Measurements from ENCODE around the gene KRT82. TPM values are rescaled to one million over a fixed set of nuclear protein-coding genes. Genes with fewer than 3 reads are reported as not detected.

Gene KRT82
- polyA plus RNA-seq, 2 donors = not detected

DNA sequence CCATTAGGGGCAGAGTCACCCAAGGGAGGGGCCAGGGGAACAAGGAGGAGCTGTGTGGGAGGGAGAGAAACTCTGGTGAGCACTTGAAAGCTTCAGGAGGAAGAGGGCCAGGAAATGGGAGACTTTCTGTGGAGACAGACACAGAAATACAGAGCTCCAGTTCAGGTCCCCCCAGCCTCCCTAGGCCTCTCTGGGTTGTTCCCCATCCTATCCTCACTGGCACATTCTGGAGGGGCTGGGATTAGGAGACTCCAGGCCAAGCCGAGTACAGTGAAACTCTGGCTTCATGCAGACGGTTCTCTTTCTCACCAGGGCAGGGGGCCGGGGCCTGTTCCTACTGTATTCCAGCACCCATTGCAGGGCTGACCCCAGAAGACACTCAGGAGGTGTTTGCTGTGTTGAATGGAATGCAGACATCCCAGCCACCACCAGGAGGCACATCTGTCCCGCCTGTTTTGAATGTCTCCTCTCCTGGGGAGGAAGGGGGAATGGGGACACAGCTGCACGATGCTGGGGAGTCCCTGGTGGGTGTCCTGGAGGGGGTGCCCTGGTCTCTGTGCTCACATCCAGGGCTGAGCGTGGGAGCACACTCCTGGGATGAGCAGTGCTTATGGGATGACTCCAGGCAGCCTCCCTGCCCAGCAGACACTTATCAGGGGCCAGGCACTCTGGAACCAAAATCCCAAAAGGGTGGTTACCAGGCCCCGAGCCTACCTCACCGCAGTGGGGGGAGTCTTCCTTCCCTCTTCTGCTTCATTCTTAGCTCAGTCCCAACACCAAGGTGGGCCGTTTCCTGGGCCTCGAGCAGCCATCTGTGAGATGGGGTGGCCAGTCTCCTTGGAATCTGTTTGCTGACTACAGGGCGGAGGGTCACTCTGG, 15.2 kb downstream of the KRT82 start:
- Histone ChIP-seq H3K27me3 (ENCODE audit: control insufficient read depth in 1 of 2, insufficient read depth in 2 of 2, low read length in 2 of 2) (no peaks in the 10 kb centered on the region), H3K27ac (ENCODE audit: low read depth in 2 of 2, low read length in 1 of 2) (peak overlapping the region in 1 of 2 donors; percentile 20), H3K4me3 (ENCODE audit: low read depth in 1 of 2, low read length in 2 of 2) (no peak overlapping the region), H3K36me3 (ENCODE audit: control insufficient read depth in 2 of 2, insufficient read depth in 2 of 2, low read length in 1 of 2) (no peaks in the 10 kb centered on the region), H3K9me3 (ENCODE audit: control insufficient read depth in 2 of 2, insufficient read depth in 1 of 2, low read depth in 1 of 2, low read length in 1 of 2) (no peaks in the 10 kb centered on the region), H3K4me1 (ENCODE audit: control insufficient read depth in 2 of 2, insufficient read depth in 2 of 2, low read length in 1 of 2) (peaks cover 0 to 23% of the 10 kb centered on the region in 2 donors)
- WGBS, 2 donors = 63 to 70% methylated on average over 11 of the region's 11 CpGs

- H3K4me1 ChIP-seq (ENCODE audit: control insufficient read depth in 2 of 2, insufficient read depth in 2 of 2, low read length in 1 of 2) = peaks cover 0 to 23% of the 10 kb centered on the region in 2 donors
- no peaks in the 10 kb centered on the region for H3K36me3 ChIP-seq (ENCODE audit: control insufficient read depth in 2 of 2, insufficient read depth in 2 of 2, low read length in 1 of 2)
- H3K4me3 ChIP-seq (ENCODE audit: low read depth in 1 of 2, low read length in 2 of 2) = no peak overlapping the region
- 33 to 39% methylated on average over 9 of the region's 9 CpGs for WGBS, 2 donors
- H3K27me3 ChIP-seq (ENCODE audit: control insufficient read depth in 1 of 2, insufficient read depth in 2 of 2, low read length in 2 of 2) = no peaks in the 10 kb centered on the region
- H3K9me3 ChIP-seq (ENCODE audit: control insufficient read depth in 2 of 2, insufficient read depth in 1 of 2, low read depth in 1 of 2, low read length in 1 of 2) = no peaks in the 10 kb centered on the region
- H3K27ac ChIP-seq (ENCODE audit: low read depth in 2 of 2, low read length in 1 of 2) = peak overlapping the region in 1 of 2 donors; percentile 16
Observed at GRCh38 chr12:52389313-52390207, 16.6 kb downstream of the KRT82 start.

GRCh38 chr12:52387859-52388258, 18.3 kb downstream of the KRT82 start:
- H3K27ac ChIP-seq (ENCODE audit: low read depth in 2 of 2, low read length in 1 of 2) = no peak overlapping the region
- no peak overlapping the region for H3K4me3 ChIP-seq (ENCODE audit: low read depth in 1 of 2, low read length in 2 of 2)

GRCh38 chr12:52385226-52385702, 20.9 kb downstream of the KRT82 start, which contains the start of gene KRT84:
KRT84 (minus strand) TSS chr12:52385652; CDS start chr12:52385585, 67 bp downstream.
- WGBS, 2 donors = 95 to 97% methylated on average over 11 of the region's 11 CpGs
- no peaks in the 10 kb centered on the region for H3K9me3 ChIP-seq (ENCODE audit: control insufficient read depth in 2 of 2, insufficient read depth in 1 of 2, low read depth in 1 of 2, low read length in 1 of 2)
- H3K36me3 ChIP-seq (ENCODE audit: control insufficient read depth in 2 of 2, insufficient read depth in 2 of 2, low read length in 1 of 2) = no peaks in the 10 kb centered on the region
- H3K27ac ChIP-seq (ENCODE audit: low read depth in 2 of 2, low read length in 1 of 2) = no peak within 1 kb of the TSS
- peaks cover 0 to 12% of the 10 kb centered on the region in 2 donors for H3K4me1 ChIP-seq (ENCODE audit: control insufficient read depth in 2 of 2, insufficient read depth in 2 of 2, low read length in 1 of 2)
- no peak within 1 kb of the TSS for H3K4me3 ChIP-seq (ENCODE audit: low read depth in 1 of 2, low read length in 2 of 2)
- no peaks in the 10 kb centered on the region for H3K27me3 ChIP-seq (ENCODE audit: control insufficient read depth in 1 of 2, insufficient read depth in 2 of 2, low read length in 2 of 2)

More at GRCh38 chr12:52387859-52388258, 18.3 kb downstream of the KRT82 start:
- Histone ChIP-seq H3K36me3 (ENCODE audit: control insufficient read depth in 2 of 2, insufficient read depth in 2 of 2, low read length in 1 of 2) (no peaks in the 10 kb centered on the region), H3K4me1 (ENCODE audit: control insufficient read depth in 2 of 2, insufficient read depth in 2 of 2, low read length in 1 of 2) (peaks cover 0 to 23% of the 10 kb centered on the region in 2 donors), H3K27me3 (ENCODE audit: control insufficient read depth in 1 of 2, insufficient read depth in 2 of 2, low read length in 2 of 2) (no peaks in the 10 kb centered on the region), H3K9me3 (ENCODE audit: control insufficient read depth in 2 of 2, insufficient read depth in 1 of 2, low read depth in 1 of 2, low read length in 1 of 2) (no peaks in the 10 kb centered on the region)
- WGBS, 2 donors = 63 to 72% methylated on average over 2 of the region's 2 CpGs

- 93 to 98% methylated on average over 3 of the region's 3 CpGs for WGBS, 2 donors
- H3K4me3 ChIP-seq (ENCODE audit: low read depth in 1 of 2, low read length in 2 of 2) = no peak overlapping the region
- H3K27me3 ChIP-seq (ENCODE audit: control insufficient read depth in 1 of 2, insufficient read depth in 2 of 2, low read length in 2 of 2) = no peaks in the 10 kb centered on the region
- H3K36me3 ChIP-seq (ENCODE audit: control insufficient read depth in 2 of 2, insufficient read depth in 2 of 2, low read length in 1 of 2) = no peaks in the 10 kb centered on the region
- peaks cover 0 to 4% of the 10 kb centered on the region in 2 donors for H3K4me1 ChIP-seq (ENCODE audit: control insufficient read depth in 2 of 2, insufficient read depth in 2 of 2, low read length in 1 of 2)
- H3K9me3 ChIP-seq (ENCODE audit: control insufficient read depth in 2 of 2, insufficient read depth in 1 of 2, low read depth in 1 of 2, low read length in 1 of 2) = no peaks in the 10 kb centered on the region
- no peak overlapping the region for H3K27ac ChIP-seq (ENCODE audit: low read depth in 2 of 2, low read length in 1 of 2)
Observed at GRCh38 chr12:52383331-52383730, 22.8 kb downstream of the KRT82 start.

- 72 to 73% methylated on average over 2 of the region's 2 CpGs for WGBS, 2 donors
- Histone ChIP-seq H3K9me3 (ENCODE audit: control insufficient read depth in 2 of 2, insufficient read depth in 1 of 2, low read depth in 1 of 2, low read length in 1 of 2) (no peaks in the 10 kb centered on the region), H3K36me3 (ENCODE audit: control insufficient read depth in 2 of 2, insufficient read depth in 2 of 2, low read length in 1 of 2) (no peaks in the 10 kb centered on the region), H3K4me3 (ENCODE audit: low read depth in 1 of 2, low read length in 2 of 2) (no peak overlapping the region), H3K4me1 (ENCODE audit: control insufficient read depth in 2 of 2, insufficient read depth in 2 of 2, low read length in 1 of 2) (no peaks in the 10 kb centered on the region), H3K27me3 (ENCODE audit: control insufficient read depth in 1 of 2, insufficient read depth in 2 of 2, low read length in 2 of 2) (no peaks in the 10 kb centered on the region), H3K27ac (ENCODE audit: low read depth in 2 of 2, low read length in 1 of 2) (no peak overlapping the region)
Observed at GRCh38 chr12:52382854-52383253, 23.3 kb downstream of the KRT82 start.

GRCh38 chr12:52381206-52381605, 24.9 kb downstream of the KRT82 start:
- Histone ChIP-seq H3K36me3 (ENCODE audit: control insufficient read depth in 2 of 2, insufficient read depth in 2 of 2, low read length in 1 of 2) (no peaks in the 10 kb centered on the region), H3K27me3 (ENCODE audit: control insufficient read depth in 1 of 2, insufficient read depth in 2 of 2, low read length in 2 of 2) (no peaks in the 10 kb centered on the region), H3K27ac (ENCODE audit: low read depth in 2 of 2, low read length in 1 of 2) (no peak overlapping the region), H3K4me1 (ENCODE audit: control insufficient read depth in 2 of 2, insufficient read depth in 2 of 2, low read length in 1 of 2) (no peaks in the 10 kb centered on the region), H3K4me3 (ENCODE audit: low read depth in 1 of 2, low read length in 2 of 2) (no peak overlapping the region), H3K9me3 (ENCODE audit: control insufficient read depth in 2 of 2, insufficient read depth in 1 of 2, low read depth in 1 of 2, low read length in 1 of 2) (no peaks in the 10 kb centered on the region)
- 88 to 95% methylated on average over 8 of the region's 8 CpGs for WGBS, 2 donors

GRCh38 chr12:52380271-52380694, 25.9 kb downstream of the KRT82 start:
- no peak overlapping the region for H3K27ac ChIP-seq (ENCODE audit: low read depth in 2 of 2, low read length in 1 of 2)
- no peaks in the 10 kb centered on the region for H3K27me3 ChIP-seq (ENCODE audit: control insufficient read depth in 1 of 2, insufficient read depth in 2 of 2, low read length in 2 of 2)
- H3K4me1 ChIP-seq (ENCODE audit: control insufficient read depth in 2 of 2, insufficient read depth in 2 of 2, low read length in 1 of 2) = no peaks in the 10 kb centered on the region
- WGBS, 2 donors = 49 to 53% methylated on average over 15 of the region's 15 CpGs
- H3K9me3 ChIP-seq (ENCODE audit: control insufficient read depth in 2 of 2, insufficient read depth in 1 of 2, low read depth in 1 of 2, low read length in 1 of 2) = no peaks in the 10 kb centered on the region
- no peaks in the 10 kb centered on the region for H3K36me3 ChIP-seq (ENCODE audit: control insufficient read depth in 2 of 2, insufficient read depth in 2 of 2, low read length in 1 of 2)
- H3K4me3 ChIP-seq (ENCODE audit: low read depth in 1 of 2, low read length in 2 of 2) = no peak overlapping the region

DNA sequence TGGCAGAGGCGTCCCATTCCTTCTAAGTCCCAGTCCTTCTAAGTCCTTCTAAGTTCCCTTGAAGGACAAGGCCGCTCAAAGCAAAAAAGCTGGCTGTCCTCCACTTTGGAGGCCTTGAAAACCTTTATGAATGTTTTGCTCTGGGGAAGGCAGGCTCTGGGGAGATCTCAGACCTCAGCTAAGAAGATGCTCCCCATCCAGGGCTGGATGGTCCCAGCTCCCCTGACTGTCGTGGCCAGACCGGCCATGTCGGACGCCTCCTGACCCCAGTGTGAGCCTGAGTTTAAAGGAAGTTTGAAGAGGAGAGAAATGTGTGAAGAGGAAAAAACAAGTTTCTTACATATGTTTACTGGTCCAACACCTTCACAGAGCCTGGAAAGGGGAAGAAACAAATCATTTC, 26.6 kb downstream of the KRT82 start:
- Histone ChIP-seq H3K4me3 (ENCODE audit: low read depth in 1 of 2, low read length in 2 of 2) (no peak overlapping the region), H3K27me3 (ENCODE audit: control insufficient read depth in 1 of 2, insufficient read depth in 2 of 2, low read length in 2 of 2) (no peaks in the 10 kb centered on the region), H3K9me3 (ENCODE audit: control insufficient read depth in 2 of 2, insufficient read depth in 1 of 2, low read depth in 1 of 2, low read length in 1 of 2) (no peaks in the 10 kb centered on the region), H3K36me3 (ENCODE audit: control insufficient read depth in 2 of 2, insufficient read depth in 2 of 2, low read length in 1 of 2) (no peaks in the 10 kb centered on the region), H3K4me1 (ENCODE audit: control insufficient read depth in 2 of 2, insufficient read depth in 2 of 2, low read length in 1 of 2) (no peaks in the 10 kb centered on the region), H3K27ac (ENCODE audit: low read depth in 2 of 2, low read length in 1 of 2) (no peak overlapping the region)
- WGBS, 2 donors = 92 to 94% methylated on average over 6 of the region's 6 CpGs

Measured in esophagus (tissue), 2 donors.